MM.1S (cell line): ENCODE data around the gene CCN5.

Experiments used
- CTCF ChIP-seq: fragments of 300-600 bp; sonication (generic); IDR thresholded peaks from 2 replicates; pipeline ENCODE4 v1.5.1; 2016; ENCODE audit warnings: antibody characterized with exemption, low read length, mixed read lengths
- EZH2 ChIP-seq: fragments of 300-600 bp; sonication (generic); optimal IDR thresholded peaks from 2 replicates; pipeline ENCODE3; 2017; ENCODE audit warnings: low read depth, mild to moderate bottlenecking, antibody characterized with exemption, low read length, mixed read lengths
- EZH2phosphoT487 ChIP-seq: fragments of 300-600 bp; sonication (generic); IDR thresholded peaks from 2 replicates; pipeline ENCODE4 v1.6.1; 2018; ENCODE audit warnings: antibody characterized with exemption, low read length

- TF ChIP-seq CTCF = no peak
- no peak for TF ChIP-seq EZH2
- TF ChIP-seq EZH2phosphoT487 = no peak
Observed at GRCh38 chr20:44728801-44729443, 13.8 kb downstream of the CCN5 start.
